Peyer's patch (tissue), 4 donors: Measurements from ENCODE around the gene ARHGAP35. TPM values are rescaled to one million over a fixed set of nuclear protein-coding genes. Genes with fewer than 3 reads are reported as not detected.

ENCODE experiments used
- DNase-seq, 3 donors: peaks; one replicate each; pipeline ENCODE4 v3.0.0-alpha.2; 2017 to 2019
- H3K27ac ChIP-seq, 4 donors: fragments of 200-600 bp; sonication (generic); one replicate each; pipeline ENCODE4 v1.5.1; 2016 to 2019
- H3K27me3 ChIP-seq, 2 donors: fragments of 200-600 bp; sonication (generic); one replicate each; pipeline ENCODE4 v1.5.1; 2019
- H3K36me3 ChIP-seq, 3 donors: fragments of 200-600 bp; sonication (generic); one replicate each; pipeline ENCODE4 v1.5.1; 2016 to 2019
- H3K4me1 ChIP-seq, 4 donors: fragments of 200-600 bp; sonication (generic); one replicate each; pipeline ENCODE4 v1.5.1; 2016 to 2019
- H3K4me3 ChIP-seq, 4 donors: fragments of 200-600 bp; sonication (generic); 1 replicate in 3 of 4; 2 replicates in 1 of 4; pipeline ENCODE4 v1.5.1; 2016 to 2019; ENCODE audit warnings: mild to moderate bottlenecking in 1 of 4
- H3K9me3 ChIP-seq, 4 donors: fragments of 200-600 bp; sonication (generic); one replicate each; pipeline ENCODE4 v1.5.1; 2016 to 2019; ENCODE audit warnings: mild to moderate bottlenecking in 1 of 4
- CTCF ChIP-seq, 6 experiments: fragments of 450-650 bp in 4 of 6; fragments of 200-600 bp in 2 of 6; sonication (generic) in 1 of 6; IDR thresholded peaks; one replicate each; pipeline ENCODE4 v1.5.1; 2017 to 2019; ENCODE audit warnings: antibody characterized with exemption in 6 of 6, mild to moderate bottlenecking in 3 of 6, moderate library complexity in 1 of 6
- POLR2A ChIP-seq, 2 donors: fragments of 450-650 bp; IDR thresholded peaks; one replicate each; pipeline ENCODE4 v1.5.1; 2017; ENCODE audit warnings: antibody characterized with exemption in 2 of 2, mild to moderate bottlenecking in 2 of 2, moderate library complexity in 2 of 2
- total RNA-seq, 4 donors: library from RNA; depleted of rRNA; stranded (reverse); fragments of >200 nt; gene quantifications; one replicate each; pipeline ENCODE4 v1.1.0, GENCODE V29; 2016

ARHGAP35 gene
- total RNA-seq, 4 donors from 2014 or later: 41.3 to 100 (median 85.4) TPM

GRCh38 chr19:46886546-46887239, 25.9 kb downstream of the ARHGAP35 start:
- Histone ChIP-seq H3K4me1 (peaks cover 0 to 21% (median 0%) of the 10 kb centered on the region in 4 donors), H3K27me3 (no peaks in the 10 kb centered on the region), H3K4me3 (no peak overlapping the region), H3K27ac (no peak overlapping the region), H3K36me3 (no peaks in the 10 kb centered on the region), H3K9me3 (no peaks in the 10 kb centered on the region)
- no peak for TF ChIP-seq POLR2A (IDR thresholded peaks at IDR 0.05)
- TF ChIP-seq CTCF (IDR thresholded peaks at IDR 0.05): no peak
- DNase-seq: no peak

GRCh38 chr19:46887240-46887782, 26.5 kb downstream of the ARHGAP35 start:
- no peak for DNase-seq
- Histone ChIP-seq H3K4me3 (no peak overlapping the region), H3K36me3 (no peaks in the 10 kb centered on the region), H3K4me1 (peaks cover 0 to 27% (median 0%) of the 10 kb centered on the region in 4 donors), H3K27ac (no peak overlapping the region), H3K27me3 (no peaks in the 10 kb centered on the region), H3K9me3 (no peaks in the 10 kb centered on the region)
- TF ChIP-seq CTCF (IDR thresholded peaks at IDR 0.05) (no peak), POLR2A (IDR thresholded peaks at IDR 0.05) (no peak)

- Histone ChIP-seq H3K4me1 (peaks cover 0 to 27% (median 0%) of the 10 kb centered on the region in 4 donors), H3K9me3 (no peaks in the 10 kb centered on the region), H3K36me3 (no peaks in the 10 kb centered on the region), H3K27me3 (no peaks in the 10 kb centered on the region), H3K4me3 (no peak overlapping the region), H3K27ac (peak overlapping the region in 3 of 4 donors; percentile 35 to 79 (median 72))
- peak in 2 of 3 donors; percentile 55 to 67 for DNase-seq
- TF ChIP-seq POLR2A (IDR thresholded peaks at IDR 0.05): no peak
- TF ChIP-seq CTCF (IDR thresholded peaks at IDR 0.05): peak in 3 of 6 experiments; percentile 23 to 38 (median 30)
Observed at GRCh38 chr19:46890423-46891170, 29.8 kb downstream of the ARHGAP35 start.

- Histone ChIP-seq H3K36me3 (no peaks in the 10 kb centered on the region), H3K27ac (no peak overlapping the region), H3K9me3 (no peaks in the 10 kb centered on the region), H3K4me1 (peaks cover 0 to 27% (median 0%) of the 10 kb centered on the region in 4 donors), H3K27me3 (no peaks in the 10 kb centered on the region), H3K4me3 (no peak overlapping the region)
- no peak for DNase-seq
- TF ChIP-seq POLR2A (IDR thresholded peaks at IDR 0.05) (no peak), CTCF (IDR thresholded peaks at IDR 0.05) (no peak)
Observed at GRCh38 chr19:46892252-46893179, 31.7 kb downstream of the ARHGAP35 start.
